WTC11 (cell line): ENCODE results near the gene PKP4.

Experiments used
- CREB1 ChIP-seq: sonication (generic); formaldehyde crosslinking; IDR thresholded peaks from 2 replicates; pipeline ENCODE4 v1.8.0; 2023; ENCODE audit warnings: mild to moderate bottlenecking, missing genetic modification reagents
- CTCF ChIP-seq: fragments of 200-600 bp; IDR thresholded peaks from 2 replicates; pipeline ENCODE4 v1.8.0; 2022; ENCODE audit warnings: antibody characterized with exemption
- TEAD4 ChIP-seq: sonication (generic); formaldehyde crosslinking; IDR thresholded peaks from 2 replicates; pipeline ENCODE4 v1.8.0; 2022; ENCODE audit warnings: mild to moderate bottlenecking, missing genetic modification reagents
- ZNF317 ChIP-seq: sonication (generic); formaldehyde crosslinking; IDR thresholded peaks from 2 replicates; pipeline ENCODE4 v1.8.1; 2023; ENCODE audit warnings: low read depth, mild to moderate bottlenecking, moderate library complexity, missing genetic modification reagents, borderline replicate concordance

GRCh38 chr2:158686210-158686691 lies 229.5 kb downstream of the PKP4 start:
- TF ChIP-seq CTCF, result no peak
- TF ChIP-seq CREB1 (CRISPR knock-in tag), result no peak
- no peak for TF ChIP-seq ZNF317 (CRISPR knock-in tag)
- no peak for TF ChIP-seq TEAD4 (CRISPR knock-in tag)
